Astrocyte (in vitro differentiated cells and primary cell): ENCODE results near the gene PSMD5. TPM values are rescaled to one million over a fixed set of nuclear protein-coding genes. Genes with fewer than 3 reads are reported as not detected.

ENCODE experiments used
- DNase-seq: peaks from one replicate; pipeline ENCODE4 v3.0.0-alpha.2; 2010; ENCODE audit warnings: low read depth
- FAIRE-seq: peaks from 2 replicates; lab custom pipeline; 2011; peaks lifted over from hg19 to GRCh38; lab: Jason Lieb, UNC
- H2AFZ ChIP-seq: 2 replicates; pipeline ENCODE4 v1.6.0; 2012; ENCODE audit warnings: low read depth, low read length, inconsistent platforms
- H3K27ac ChIP-seq: 2 replicates; pipeline ENCODE4 v1.5.1; 2011; ENCODE audit warnings: low read depth, low read length, inconsistent platforms
- H3K27me3 ChIP-seq: 2 replicates; pipeline ENCODE4 v1.6.0; 2011; ENCODE audit warnings: low read length, inconsistent platforms; ENCODE audit not compliant: insufficient read depth
- H3K36me3 ChIP-seq: 2 replicates; pipeline ENCODE4 v1.5.1; 2011; ENCODE audit warnings: low read length, inconsistent platforms; ENCODE audit not compliant: insufficient read depth
- H3K4me1 ChIP-seq: 2 replicates; pipeline ENCODE4 v1.5.1; 2011; ENCODE audit warnings: low read length, inconsistent platforms; ENCODE audit not compliant: insufficient read depth
- H3K4me2 ChIP-seq: 2 replicates; pipeline ENCODE4 v1.6.0; 2012; ENCODE audit warnings: low read length, inconsistent platforms
- H3K4me3 ChIP-seq: 2 replicates; pipeline ENCODE4 v1.5.1; 2011; ENCODE audit warnings: low read depth, mild to moderate bottlenecking, low read length, inconsistent platforms; ENCODE audit not compliant: insufficient read depth
- H3K79me2 ChIP-seq: 2 replicates; pipeline ENCODE4 v1.6.0; 2012; ENCODE audit warnings: mild to moderate bottlenecking, low read length, inconsistent platforms; ENCODE audit not compliant: insufficient read depth
- H3K9ac ChIP-seq: 2 replicates; pipeline ENCODE4 v1.6.0; 2012; ENCODE audit warnings: mild to moderate bottlenecking, low read length, inconsistent platforms
- H3K9me3 ChIP-seq: 2 replicates; pipeline ENCODE4 v1.5.1; 2012; ENCODE audit warnings: low read depth, mild to moderate bottlenecking, low read length, inconsistent platforms; ENCODE audit not compliant: insufficient read depth
- H4K20me1 ChIP-seq: 2 replicates; pipeline ENCODE4 v1.6.0; 2012; ENCODE audit warnings: low read length, inconsistent platforms; ENCODE audit not compliant: insufficient read depth
- H3K27ac Mint-ChIP-seq: one replicate; pipeline ENCODE4 v1.8.0; 2021; ENCODE audit warnings: mild to moderate bottlenecking, mixed read lengths; ENCODE audit not compliant: unreplicated experiment
- H3K27me3 Mint-ChIP-seq: one replicate; pipeline ENCODE4 v1.8.0; 2021; ENCODE audit warnings: low read depth, mixed read lengths; ENCODE audit not compliant: unreplicated experiment
- H3K36me3 Mint-ChIP-seq: one replicate; pipeline ENCODE4 v1.8.0; 2021; ENCODE audit warnings: low read depth, mixed read lengths; ENCODE audit not compliant: unreplicated experiment
- H3K4me1 Mint-ChIP-seq: one replicate; pipeline ENCODE4 v1.8.0; 2021; ENCODE audit warnings: low read depth, mixed read lengths; ENCODE audit not compliant: unreplicated experiment
- H3K4me3 Mint-ChIP-seq: one replicate; pipeline ENCODE4 v1.8.0; 2021; ENCODE audit warnings: mild to moderate bottlenecking, moderate library complexity, mixed read lengths; ENCODE audit not compliant: unreplicated experiment
- H3K9me3 Mint-ChIP-seq: one replicate; pipeline ENCODE4 v1.8.0; 2021; ENCODE audit warnings: mild to moderate bottlenecking, mixed read lengths; ENCODE audit not compliant: unreplicated experiment
- CTCF ChIP-seq: IDR thresholded peaks from 2 replicates; pipeline ENCODE4 v1.5.1; 2011; ENCODE audit warnings: low read depth, mild to moderate bottlenecking, inconsistent platforms, low read length, moderate library complexity; ENCODE audit not compliant: insufficient read depth
- EZH2 ChIP-seq: IDR thresholded peaks from 2 replicates; pipeline ENCODE4 v1.6.1; 2012; ENCODE audit warnings: mild to moderate bottlenecking, low read length, inconsistent platforms; ENCODE audit not compliant: insufficient read depth
- total RNA-seq: library from RNA; stranded (reverse); gene quantifications from 2 replicates; pipeline ENCODE4 v1.2.1, GENCODE V29; 2021

Gene PSMD5
- total RNA-seq, 1 donor from 2014 or later = 66.2 TPM

DNA sequence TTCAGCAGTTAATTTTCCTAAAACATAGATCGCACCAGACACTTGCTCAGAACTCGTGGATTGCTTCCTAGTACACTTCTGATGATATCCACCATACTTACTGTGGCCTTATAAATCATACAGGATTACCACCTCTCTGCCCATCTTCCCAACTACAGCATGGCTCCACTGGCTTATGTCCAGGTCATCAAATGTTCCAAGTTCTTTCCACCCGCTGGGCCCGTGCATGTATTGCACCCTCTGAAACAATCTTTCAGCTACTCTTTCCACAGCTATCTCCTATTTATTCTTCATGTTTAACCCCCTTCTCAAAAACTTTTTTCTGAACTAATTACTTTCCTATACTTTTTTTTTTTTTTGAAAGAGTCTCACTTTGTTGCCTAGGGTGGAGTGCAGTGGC, 68.0 kb downstream of the PSMD5 start:
- Histone ChIP-seq H3K4me3 (no peak overlapping the region), H4K20me1 (peaks cover 35% of the 10 kb centered on the region), H3K9me3 (no peaks in the 10 kb centered on the region), H3K9ac (no peak overlapping the region), H3K27me3 (no peaks in the 10 kb centered on the region), H3K4me1 (no peaks in the 10 kb centered on the region), H3K4me2 (no peak overlapping the region), H3K79me2 (peaks cover 8% of the 10 kb centered on the region), H3K27ac (no peak overlapping the region), H3K36me3 (peaks cover 47% of the 10 kb centered on the region), H2AFZ (no peak overlapping the region)
- no peak overlapping the region for H3K4me3 Mint-ChIP-seq
- TF ChIP-seq CTCF (no peak), EZH2 (no peak)
- H3K27ac Mint-ChIP-seq = no peak overlapping the region
- DNase-seq (no peak), FAIRE-seq (no peak)
- no peaks in the 10 kb centered on the region for H3K9me3 Mint-ChIP-seq
- peaks cover 18% of the 10 kb centered on the region for H3K36me3 Mint-ChIP-seq
- H3K4me1 Mint-ChIP-seq = peaks cover 4% of the 10 kb centered on the region
- H3K27me3 Mint-ChIP-seq = no peaks in the 10 kb centered on the region

DNA sequence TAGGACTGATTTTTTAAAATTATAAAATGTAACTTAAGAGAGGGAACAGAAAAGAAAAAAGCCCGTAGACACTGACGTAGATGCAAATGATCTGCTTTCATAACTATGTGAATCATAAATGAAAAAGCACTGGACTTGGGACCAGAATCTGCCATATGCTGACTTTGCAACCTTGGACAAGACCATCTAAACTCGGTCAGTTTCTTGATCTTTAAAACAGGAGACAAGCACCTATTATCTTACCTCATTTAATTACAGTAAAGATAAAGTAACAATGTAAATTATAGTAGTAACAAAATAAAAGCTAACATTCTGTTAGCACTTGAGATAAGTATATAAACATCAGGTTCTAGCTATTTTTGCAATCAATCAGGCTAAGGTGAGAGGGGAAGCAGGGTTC, 69.5 kb downstream of the PSMD5 start:
- Mint-ChIP-seq H3K27me3 (no peaks in the 10 kb centered on the region), H3K27ac (no peak overlapping the region), H3K4me1 (peaks cover 4% of the 10 kb centered on the region), H3K36me3 (peaks cover 21% of the 10 kb centered on the region), H3K4me3 (no peak overlapping the region), H3K9me3 (no peaks in the 10 kb centered on the region)
- Histone ChIP-seq H3K27ac (no peak overlapping the region), H3K4me2 (no peak overlapping the region), H3K4me1 (no peaks in the 10 kb centered on the region), H3K27me3 (no peaks in the 10 kb centered on the region), H2AFZ (no peak overlapping the region), H3K4me3 (no peak overlapping the region), H3K9ac (no peak overlapping the region), H3K36me3 (peaks cover 51% of the 10 kb centered on the region), H3K79me2 (no peaks in the 10 kb centered on the region), H3K9me3 (no peaks in the 10 kb centered on the region), H4K20me1 (peaks cover 21% of the 10 kb centered on the region)
- TF ChIP-seq EZH2 (no peak), CTCF (no peak)
- FAIRE-seq (no peak), DNase-seq (no peak)

- peaks cover 3% of the 10 kb centered on the region for H3K4me1 Mint-ChIP-seq
- Histone ChIP-seq H3K9ac (no peak overlapping the region), H3K4me2 (no peak overlapping the region), H3K36me3 (peaks cover 39% of the 10 kb centered on the region), H2AFZ (no peak overlapping the region), H3K9me3 (no peaks in the 10 kb centered on the region), H3K27me3 (no peaks in the 10 kb centered on the region), H3K27ac (no peak overlapping the region), H3K4me1 (no peaks in the 10 kb centered on the region), H4K20me1 (peaks cover 5% of the 10 kb centered on the region), H3K79me2 (no peaks in the 10 kb centered on the region), H3K4me3 (no peak overlapping the region)
- peaks cover 17% of the 10 kb centered on the region for H3K36me3 Mint-ChIP-seq
- no peak overlapping the region for H3K4me3 Mint-ChIP-seq
- TF ChIP-seq CTCF = no peak
- TF ChIP-seq EZH2 = no peak
- no peak for FAIRE-seq
- DNase-seq = no peak
- H3K27ac Mint-ChIP-seq = no peak overlapping the region
- no peaks in the 10 kb centered on the region for H3K27me3 Mint-ChIP-seq
- no peaks in the 10 kb centered on the region for H3K9me3 Mint-ChIP-seq
Measured at GRCh38 chr9:120770931-120771330, 71.8 kb downstream of the PSMD5 start.
